ENCODE data around the gene CYP2E1. TPM values are rescaled to one million over a fixed set of nuclear protein-coding genes. Genes with fewer than 3 reads are reported as not detected.
"Not testable (repeated sequence)": the region's sequence is repeated elsewhere in the genome, so short reads cannot be mapped to it uniquely, and the experiment has no call there.

Gene CYP2E1
- total and polyA plus RNA-seq, 3 experiments from 2014 or later: 0.28 to 0.68 (median 0.40) TPM

- H3K4me3 ChIP-seq (ENCODE audit: low read length): no peak overlapping the region
- Mint-ChIP-seq H3K4me1 (no peaks in the 10 kb centered on the region), H3K27me3 (peaks cover 11 to 14% of the 10 kb centered on the region in 2 donors), H3K4me3 (no peak overlapping the region), H3K9me3 (peaks cover 4 to 7% (median 6%) of the 10 kb centered on the region in 5 donors), H3K27ac (no peak overlapping the region), H3K36me3 (peaks cover 0 to 5% (median 0%) of the 10 kb centered on the region in 3 donors)
- H3K27ac ChIP-seq (ENCODE audit: low read depth, low read length): no peak overlapping the region
- ChIA-PET POLR2A (no interaction called here), CTCF (no interaction called here)
- no peak for DNase-seq
- H3K27me3 ChIP-seq (ENCODE audit: insufficient read depth, low read length, poor library complexity, severe bottlenecking): peaks cover 7% of the 10 kb centered on the region
- H3K9me3 ChIP-seq (ENCODE audit: low read length): peaks cover 4% of the 10 kb centered on the region
- no peaks in the 10 kb centered on the region for H3K4me1 ChIP-seq (ENCODE audit: insufficient read depth, low read length)
- no peaks in the 10 kb centered on the region for H3K36me3 ChIP-seq (ENCODE audit: insufficient read depth, low read length)
Observed at GRCh38 chr10:133568287-133568614, 41.1 kb downstream of the CYP2E1 start.

DNA sequence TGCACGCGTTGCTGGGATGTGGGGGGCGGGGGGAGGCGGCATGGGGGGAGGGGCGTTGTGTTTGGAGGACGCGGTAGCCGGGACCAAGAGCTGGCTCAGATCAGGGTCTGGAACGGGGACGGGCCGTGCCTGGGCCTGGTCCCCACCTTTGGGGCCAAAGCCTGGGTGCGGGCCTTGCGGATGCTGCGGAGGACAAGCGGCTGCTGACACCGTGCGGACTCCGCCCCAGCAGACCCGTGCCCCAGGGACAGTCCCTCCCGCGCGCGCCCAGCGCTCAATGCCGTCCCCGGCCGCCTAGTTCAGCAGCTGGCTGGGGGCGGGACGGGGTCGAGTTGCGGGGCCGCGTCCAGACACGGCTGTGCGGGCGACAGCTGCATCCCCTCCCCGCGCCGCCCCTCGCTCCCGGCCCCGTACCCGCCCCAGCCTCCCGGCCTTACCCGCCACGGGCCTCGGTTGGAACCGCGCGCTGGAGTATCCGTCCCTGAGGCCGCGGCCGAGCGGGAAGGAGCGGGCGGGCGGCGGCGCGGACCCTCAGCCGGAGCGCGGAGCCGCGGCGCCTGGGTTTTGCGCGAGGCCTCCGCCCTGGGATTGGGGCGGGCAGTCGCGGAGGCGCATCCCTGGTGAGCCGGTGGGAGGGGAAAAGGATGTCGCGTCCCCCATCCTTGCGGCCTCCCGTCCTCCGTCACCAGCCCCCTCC, 41.8 kb downstream of the CYP2E1 start:
- H3K27ac Mint-ChIP-seq; H3K4me3 ChIP-seq (ENCODE audit: low read length); H3K27ac ChIP-seq (ENCODE audit: low read depth, low read length); H3K36me3 Mint-ChIP-seq; H3K4me3 Mint-ChIP-seq; DNase-seq; POLR2A ChIA-PET; H3K4me1 Mint-ChIP-seq; H3K27me3 ChIP-seq (ENCODE audit: insufficient read depth, low read length, poor library complexity, severe bottlenecking); H3K9me3 ChIP-seq (ENCODE audit: low read length); H3K4me1 ChIP-seq (ENCODE audit: insufficient read depth, low read length); CTCF ChIA-PET; H3K36me3 ChIP-seq (ENCODE audit: insufficient read depth, low read length): not testable (repeated sequence)
- Mint-ChIP-seq H3K9me3 (peaks cover 8 to 13% (median 12%) of the 10 kb centered on the region in 5 donors), H3K27me3 (peaks cover 9 to 12% of the 10 kb centered on the region in 2 donors)

GRCh38 chr10:133569801-133570200, 42.6 kb downstream of the CYP2E1 start:
- H3K4me3 Mint-ChIP-seq; DNase-seq; H3K4me3 ChIP-seq (ENCODE audit: low read length); H3K36me3 Mint-ChIP-seq; H3K27ac Mint-ChIP-seq; H3K27me3 ChIP-seq (ENCODE audit: insufficient read depth, low read length, poor library complexity, severe bottlenecking); H3K27ac ChIP-seq (ENCODE audit: low read depth, low read length); H3K9me3 ChIP-seq (ENCODE audit: low read length); CTCF ChIA-PET; H3K27me3 Mint-ChIP-seq; H3K4me1 Mint-ChIP-seq; POLR2A ChIA-PET; H3K36me3 ChIP-seq (ENCODE audit: insufficient read depth, low read length); H3K4me1 ChIP-seq (ENCODE audit: insufficient read depth, low read length): not testable (repeated sequence)
- peaks cover 11 to 16% (median 12%) of the 10 kb centered on the region in 5 donors for H3K9me3 Mint-ChIP-seq

DNA sequence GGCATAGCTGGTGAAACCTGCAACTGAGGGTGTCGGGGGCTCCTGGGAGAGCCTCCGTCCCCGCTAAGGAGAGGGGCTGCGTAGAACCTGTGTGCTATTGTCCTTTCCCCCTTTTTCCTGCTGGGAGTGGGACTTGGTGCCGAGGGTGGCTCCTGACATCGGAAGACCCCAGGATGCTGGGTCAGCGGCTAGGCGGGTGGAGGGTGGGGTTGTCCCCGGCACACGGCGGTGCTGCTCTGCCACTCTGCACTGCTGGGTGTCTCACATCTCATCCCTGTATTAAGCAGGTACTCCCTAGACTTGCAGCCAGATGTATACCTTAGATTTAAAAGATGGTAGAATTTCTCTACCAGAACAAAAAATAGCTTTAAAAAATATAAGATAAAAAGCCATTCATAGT, 44.9 kb downstream of the CYP2E1 start:
- H3K4me3 Mint-ChIP-seq; H3K4me1 Mint-ChIP-seq; H3K4me1 ChIP-seq (ENCODE audit: insufficient read depth, low read length); H3K27ac ChIP-seq (ENCODE audit: low read depth, low read length); CTCF ChIA-PET; H3K27ac Mint-ChIP-seq; POLR2A ChIA-PET; H3K4me3 ChIP-seq (ENCODE audit: low read length); DNase-seq; H3K36me3 ChIP-seq (ENCODE audit: insufficient read depth, low read length); H3K27me3 ChIP-seq (ENCODE audit: insufficient read depth, low read length, poor library complexity, severe bottlenecking); H3K36me3 Mint-ChIP-seq; H3K9me3 ChIP-seq (ENCODE audit: low read length); H3K27me3 Mint-ChIP-seq: not testable (repeated sequence)
- H3K9me3 Mint-ChIP-seq: peaks cover 11 to 17% (median 12%) of the 10 kb centered on the region in 5 donors

DNA sequence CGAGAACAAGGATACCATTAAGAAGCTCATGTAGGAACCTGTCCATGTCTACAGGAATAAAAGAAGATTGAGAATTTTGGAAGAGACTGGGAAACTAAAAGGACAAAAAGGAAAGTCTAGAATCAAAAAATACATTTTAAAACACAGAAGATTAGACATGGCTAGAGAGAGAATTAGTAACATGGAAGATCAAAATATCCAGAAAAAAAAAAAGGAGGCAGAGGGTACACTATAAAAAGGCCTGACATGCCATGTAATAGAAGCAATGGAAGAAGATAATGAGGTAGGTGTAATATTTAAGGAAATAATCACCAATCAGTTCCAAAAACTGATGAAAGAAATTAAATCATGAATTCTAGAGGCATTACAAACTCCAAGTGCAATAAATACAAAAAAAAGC, 46.3 kb downstream of the CYP2E1 start:
- H3K4me1 ChIP-seq (ENCODE audit: insufficient read depth, low read length); H3K27me3 ChIP-seq (ENCODE audit: insufficient read depth, low read length, poor library complexity, severe bottlenecking); H3K27ac Mint-ChIP-seq; H3K9me3 ChIP-seq (ENCODE audit: low read length); POLR2A ChIA-PET; H3K4me3 ChIP-seq (ENCODE audit: low read length); H3K36me3 Mint-ChIP-seq; DNase-seq; H3K27me3 Mint-ChIP-seq; H3K4me1 Mint-ChIP-seq; H3K4me3 Mint-ChIP-seq; H3K27ac ChIP-seq (ENCODE audit: low read depth, low read length); H3K36me3 ChIP-seq (ENCODE audit: insufficient read depth, low read length): not testable (repeated sequence)
- peaks cover 11 to 17% (median 13%) of the 10 kb centered on the region in 5 donors for H3K9me3 Mint-ChIP-seq
- CTCF ChIA-PET: interaction anchor here (1.2 kb wide), 1 partner anchor 136 kb away, joined by 3 read pairs; no protein-coding TSS in a partner anchor

DNA sequence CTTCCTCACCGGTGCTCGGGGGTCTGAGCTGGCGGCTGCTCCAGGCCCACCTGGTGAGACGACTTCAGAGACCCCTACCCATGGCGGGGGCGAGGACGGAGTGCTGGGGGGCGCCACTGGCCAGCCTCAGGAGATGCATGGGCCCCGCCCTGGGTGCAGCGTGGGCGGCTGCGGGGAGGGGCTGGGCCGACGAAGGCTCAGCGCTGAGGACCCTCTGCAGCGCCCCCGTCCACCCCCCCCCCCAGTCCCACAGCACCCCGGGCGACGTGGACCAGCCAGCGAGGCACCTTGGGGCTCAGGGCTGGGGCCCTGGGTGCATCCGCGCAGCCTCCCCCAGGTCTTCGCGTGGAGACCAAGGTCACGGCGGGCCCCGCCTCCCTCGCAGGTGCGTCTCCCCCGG, 49.9 kb downstream of the CYP2E1 start:
- H3K27ac Mint-ChIP-seq; H3K4me1 Mint-ChIP-seq; DNase-seq; CTCF ChIA-PET; H3K4me3 ChIP-seq (ENCODE audit: low read length); H3K27ac ChIP-seq (ENCODE audit: low read depth, low read length); H3K27me3 Mint-ChIP-seq; H3K9me3 ChIP-seq (ENCODE audit: low read length); H3K27me3 ChIP-seq (ENCODE audit: insufficient read depth, low read length, poor library complexity, severe bottlenecking); H3K4me1 ChIP-seq (ENCODE audit: insufficient read depth, low read length); H3K36me3 ChIP-seq (ENCODE audit: insufficient read depth, low read length); H3K36me3 Mint-ChIP-seq; H3K4me3 Mint-ChIP-seq; POLR2A ChIA-PET: not testable (repeated sequence)
- H3K9me3 Mint-ChIP-seq: peaks cover 12 to 16% (median 14%) of the 10 kb centered on the region in 5 donors

Other genes starting within 250 kb of the CYP2E1 start
- gene TUBGCP2, start 218.5 kb upstream of the CYP2E1 start, total RNA-seq: 10 to 100 TPM; 67.9 to 68.1 TPM
- gene TUBGCP2, start 218.5 kb upstream of the CYP2E1 start, polyA plus RNA-seq: 39.9 TPM
- gene ZNF511, start 218.4 kb upstream of the CYP2E1 start, total RNA-seq: 10 to 100 TPM; 82.2 to 83.2 TPM
- 90.8 TPM for gene ZNF511, start 218.4 kb upstream of the CYP2E1 start, polyA plus RNA-seq
- 1 to 10 TPM in 1 of 2 experiments, under 1 TPM in 1; 0.92 to 1.3 TPM for gene CALY, start 190.5 kb upstream of the CYP2E1 start, total RNA-seq
- 0.83 TPM for gene CALY, start 190.5 kb upstream of the CYP2E1 start, polyA plus RNA-seq
- gene PRAP1, start 180.0 kb upstream of the CYP2E1 start, total RNA-seq: not detected
- not detected for gene PRAP1, start 180.0 kb upstream of the CYP2E1 start, polyA plus RNA-seq
- gene FUOM, start 169.3 kb upstream of the CYP2E1 start, total RNA-seq: 10 to 100 TPM; 34.6 to 39.8 TPM
- 22.9 TPM for gene FUOM, start 169.3 kb upstream of the CYP2E1 start, polyA plus RNA-seq
- gene ECHS1, start 154.0 kb upstream of the CYP2E1 start, total RNA-seq: 10 to 100 TPM; 74.7 to 76.3 TPM
- gene ECHS1, start 154.0 kb upstream of the CYP2E1 start, polyA plus RNA-seq: 103 TPM
- 1 to 10 TPM; 6.4 to 6.7 TPM for gene PAOX, start 148.1 kb upstream of the CYP2E1 start, total RNA-seq
- gene PAOX, start 148.1 kb upstream of the CYP2E1 start, polyA plus RNA-seq: 16.8 TPM
- 10 to 100 TPM; 53.9 to 54.6 TPM for gene MTG1, start 133.2 kb upstream of the CYP2E1 start, total RNA-seq
- gene MTG1, start 133.2 kb upstream of the CYP2E1 start, polyA plus RNA-seq: 38.5 TPM
- not detected for gene SPRN, start 102.7 kb upstream of the CYP2E1 start, total RNA-seq
- 0.43 TPM for gene SPRN, start 102.7 kb upstream of the CYP2E1 start, polyA plus RNA-seq
- gene SCART1, start 73.4 kb upstream of the CYP2E1 start, total RNA-seq: 1 to 10 TPM; 1.4 to 1.5 TPM
- gene SCART1, start 73.4 kb upstream of the CYP2E1 start, polyA plus RNA-seq: 3.2 TPM
- 1 to 10 TPM; 1.5 to 1.6 TPM for gene SYCE1, start 38.2 kb downstream of the CYP2E1 start, total RNA-seq
- gene SYCE1, start 38.2 kb downstream of the CYP2E1 start, polyA plus RNA-seq: 0.33 TPM
- gene FRG2B, start 99.4 kb downstream of the CYP2E1 start, total RNA-seq: under 1 TPM in 1 of 2 experiments, not detected in 1; 0.20 TPM
- gene FRG2B, start 99.4 kb downstream of the CYP2E1 start, polyA plus RNA-seq: not detected

Measured in CD8-positive, alpha-beta memory T cell (primary cell).